Skeletal muscle satellite cell (primary cell): ENCODE data around the gene NKX2-2. TPM values are rescaled to one million over a fixed set of nuclear protein-coding genes. Genes with fewer than 3 reads are reported as not detected.
A peak's percentile ranks its signal among the peaks of the same experiment; 100 is the strongest.

ENCODE experiments used
- H3K27me3 ChIP-seq: 2 replicates; pipeline ENCODE4 v1.7.0; 2013; ENCODE audit warnings: low read length; ENCODE audit not compliant: control insufficient read depth, insufficient read depth
- H3K36me3 ChIP-seq: 2 replicates; pipeline ENCODE4 v1.7.0; 2013; ENCODE audit warnings: mild to moderate bottlenecking, control low read depth, low read length; ENCODE audit not compliant: insufficient read depth
- H3K4me1 ChIP-seq: 2 replicates; pipeline ENCODE4 v1.7.0; 2013; ENCODE audit warnings: low read length; ENCODE audit not compliant: control insufficient read depth, insufficient read depth
- H3K4me2 ChIP-seq: 2 replicates; pipeline ENCODE4 v1.7.0; 2013; ENCODE audit warnings: mild to moderate bottlenecking, low read length
- H3K4me3 ChIP-seq: 2 replicates; pipeline ENCODE4 v1.7.0; 2013; ENCODE audit warnings: low read length
- H3K9ac ChIP-seq: 2 replicates; pipeline ENCODE4 v1.7.0; 2013; ENCODE audit warnings: mild to moderate bottlenecking, low read depth, low read length, moderate library complexity
- H3K9me3 ChIP-seq: replicated peaks from 2 replicates; pipeline ENCODE4 v1.7.0; 2013; ENCODE audit warnings: mild to moderate bottlenecking, control low read depth, low read length
- total RNA-seq: library from RNA; depleted of rRNA; stranded (reverse); fragments of >200 nt; gene quantifications from 2 replicates; pipeline ENCODE4 v1.2.3, GENCODE V29; 2012; rRNA removed

The NKX2-2 gene
- 0.22 and 0.51 TPM in 2 replicates for total RNA-seq

DNA sequence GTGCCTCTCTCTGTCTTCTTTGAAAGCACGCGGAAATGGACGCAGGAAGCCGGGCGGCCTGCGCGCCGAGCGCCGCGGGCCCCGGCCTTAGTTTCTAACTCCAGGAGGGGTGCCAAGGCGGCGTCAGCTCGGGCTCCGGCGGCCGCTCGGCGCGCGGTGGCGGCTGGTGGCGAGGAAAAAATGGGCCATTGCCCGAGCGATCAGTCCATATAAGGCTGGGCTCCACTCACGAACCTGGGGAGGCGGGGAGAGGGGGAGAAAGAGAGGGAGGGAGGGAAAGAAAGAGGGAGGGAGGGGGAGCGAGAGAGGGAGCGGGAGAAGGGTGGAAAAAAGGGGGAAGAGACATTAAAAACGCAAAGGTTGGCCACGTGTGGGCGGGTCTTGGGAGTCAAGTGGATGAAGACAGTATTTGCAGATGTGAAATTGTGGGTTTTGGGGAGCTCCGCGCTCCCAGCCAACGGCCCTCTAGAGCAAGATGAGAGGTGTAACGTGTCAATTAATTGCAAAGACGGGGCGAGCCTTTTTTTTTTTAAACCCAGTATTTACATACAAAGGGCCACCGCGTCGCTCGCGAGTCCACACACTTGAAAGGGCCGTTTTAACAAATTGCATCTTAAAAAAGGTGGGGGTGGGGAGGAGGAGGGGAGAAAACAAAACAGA, at the start of gene NKX2-2:
Gene NKX2-2, minus strand, starts transcription at position 184 of the 660 bp plus-strand sequence. CDS start 395 bp downstream, outside the sequence.
- Histone ChIP-seq H3K4me3 (peak within 1 kb of the TSS; percentile 24), H3K4me2 (peak within 1 kb of the TSS; percentile 72), H3K9ac (no peak within 1 kb of the TSS), H3K4me1 (peaks cover 29% of the 10 kb centered on the region), H3K27me3 (peaks cover 90% of the 10 kb centered on the region), H3K36me3 (no peaks in the 10 kb centered on the region), H3K9me3 (no peaks in the 10 kb centered on the region)

DNA sequence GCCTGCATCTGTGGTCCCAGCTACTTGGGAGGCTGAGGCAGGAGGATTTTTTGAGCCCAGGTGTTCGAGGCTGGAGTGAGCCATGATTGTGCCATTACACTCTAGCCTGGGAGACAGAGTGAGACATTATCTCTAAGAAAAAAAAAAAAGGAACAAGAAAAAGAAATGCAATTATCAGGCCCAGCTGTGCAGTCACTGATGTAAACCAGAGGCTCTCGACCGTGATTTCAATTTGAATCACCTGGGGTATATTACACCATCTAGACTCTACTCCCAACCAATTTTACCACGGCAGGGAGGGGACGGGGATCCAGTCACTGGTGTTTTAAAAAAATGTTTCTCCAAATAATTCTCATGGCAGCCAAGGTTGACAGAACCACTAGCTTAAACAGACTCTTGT, 48.8 kb upstream of the NKX2-2 start:
- Histone ChIP-seq H3K4me3 (no peak overlapping the region), H3K4me2 (no peak overlapping the region), H3K36me3 (no peaks in the 10 kb centered on the region), H3K9me3 (no peaks in the 10 kb centered on the region), H3K4me1 (no peaks in the 10 kb centered on the region), H3K9ac (no peak overlapping the region), H3K27me3 (no peaks in the 10 kb centered on the region)

GRCh38 chr20:21559305-21559704, 45.4 kb upstream of the NKX2-2 start:
- Histone ChIP-seq H3K4me2 (no peak overlapping the region), H3K9ac (no peak overlapping the region), H3K36me3 (no peaks in the 10 kb centered on the region), H3K4me3 (no peak overlapping the region), H3K9me3 (no peaks in the 10 kb centered on the region), H3K27me3 (no peaks in the 10 kb centered on the region), H3K4me1 (no peaks in the 10 kb centered on the region)

GRCh38 chr20:21557241-21558020, 43.6 kb upstream of the NKX2-2 start:
- Histone ChIP-seq H3K36me3 (no peaks in the 10 kb centered on the region), H3K4me3 (no peak overlapping the region), H3K27me3 (no peaks in the 10 kb centered on the region), H3K9me3 (no peaks in the 10 kb centered on the region), H3K4me2 (no peak overlapping the region), H3K4me1 (no peaks in the 10 kb centered on the region), H3K9ac (no peak overlapping the region)

- no peaks in the 10 kb centered on the region for H3K27me3 ChIP-seq
Observed at GRCh38 chr20:21556398-21556797, 42.5 kb upstream of the NKX2-2 start.

DNA sequence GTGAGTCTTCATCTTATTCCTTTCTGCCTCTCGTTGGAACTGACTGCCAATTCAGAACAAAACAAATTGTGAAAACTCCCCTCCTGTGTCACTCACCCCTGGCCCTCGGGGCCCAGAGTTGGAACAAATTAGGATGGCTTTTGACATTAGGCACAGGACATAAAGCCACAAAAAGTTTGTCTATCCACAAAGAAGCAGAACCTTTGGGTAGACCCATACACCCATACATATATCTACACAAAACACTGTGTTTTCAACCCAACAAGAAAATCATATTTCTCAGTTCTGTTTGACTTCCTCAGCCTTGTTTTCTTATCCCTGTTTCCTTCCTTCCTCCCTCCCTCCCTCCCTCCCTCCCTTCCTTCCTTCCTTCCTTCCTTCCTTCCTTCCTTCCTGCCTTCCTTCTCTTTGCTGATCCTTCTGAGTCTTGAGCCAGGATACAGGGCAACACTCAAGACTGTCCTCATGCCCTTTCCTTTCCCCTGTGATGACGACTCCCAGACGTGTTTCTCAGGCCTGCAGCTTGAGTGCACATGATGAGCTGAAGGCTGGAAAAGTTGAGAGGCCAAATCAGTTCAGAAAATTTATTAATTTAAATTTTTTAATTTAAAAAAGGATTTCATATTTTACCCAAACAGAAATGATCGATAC, 41.7 kb upstream of the NKX2-2 start:
- Histone ChIP-seq H3K36me3 (no peaks in the 10 kb centered on the region), H3K4me2 (no peak overlapping the region), H3K27me3 (no peaks in the 10 kb centered on the region), H3K4me1 (no peaks in the 10 kb centered on the region), H3K9me3 (no peaks in the 10 kb centered on the region), H3K9ac (no peak overlapping the region), H3K4me3 (no peak overlapping the region)

More at GRCh38 chr20:21556398-21556797, 42.5 kb upstream of the NKX2-2 start:
- Histone ChIP-seq H3K4me2 (no peak overlapping the region), H3K9me3 (no peaks in the 10 kb centered on the region), H3K4me1 (no peaks in the 10 kb centered on the region), H3K36me3 (no peaks in the 10 kb centered on the region), H3K4me3 (no peak overlapping the region), H3K9ac (no peak overlapping the region)

- no peaks in the 10 kb centered on the region for H3K9me3 ChIP-seq
- no peak overlapping the region for H3K4me2 ChIP-seq
- no peaks in the 10 kb centered on the region for H3K4me1 ChIP-seq
- H3K9ac ChIP-seq, result no peak overlapping the region
- H3K36me3 ChIP-seq, result no peaks in the 10 kb centered on the region
- H3K27me3 ChIP-seq, result no peaks in the 10 kb centered on the region
- no peak overlapping the region for H3K4me3 ChIP-seq
Observed at GRCh38 chr20:21554985-21555384, 41.1 kb upstream of the NKX2-2 start.

DNA sequence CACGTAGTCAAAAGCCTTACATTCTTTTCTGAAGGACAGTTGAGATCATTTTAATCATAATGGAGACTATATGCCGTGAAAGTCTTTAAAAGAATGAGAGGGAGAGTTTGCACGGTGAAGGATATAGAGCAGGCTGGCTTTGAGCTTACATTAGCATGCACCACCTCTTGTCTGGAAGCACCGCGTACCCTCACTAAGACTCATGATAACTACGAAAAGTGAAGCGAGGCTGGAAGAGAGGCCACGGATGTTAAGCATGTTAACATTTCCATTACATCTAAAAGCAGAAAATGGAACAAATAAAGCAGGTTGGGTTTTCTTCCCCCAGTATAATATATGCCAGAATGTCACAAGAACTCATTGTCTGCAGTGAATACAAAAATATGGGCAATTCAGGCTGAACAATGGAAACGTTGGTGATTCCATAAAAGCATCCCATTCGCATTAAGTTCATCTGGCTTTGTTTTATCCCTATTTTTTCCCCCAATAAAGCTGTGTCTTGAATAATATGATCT, 40.6 kb upstream of the NKX2-2 start:
- H3K4me1 ChIP-seq, result no peaks in the 10 kb centered on the region
- H3K9me3 ChIP-seq, result no peaks in the 10 kb centered on the region
- no peaks in the 10 kb centered on the region for H3K36me3 ChIP-seq
- H3K27me3 ChIP-seq, result no peaks in the 10 kb centered on the region
- no peak overlapping the region for H3K4me3 ChIP-seq
- H3K4me2 ChIP-seq, result no peak overlapping the region
- no peak overlapping the region for H3K9ac ChIP-seq

DNA sequence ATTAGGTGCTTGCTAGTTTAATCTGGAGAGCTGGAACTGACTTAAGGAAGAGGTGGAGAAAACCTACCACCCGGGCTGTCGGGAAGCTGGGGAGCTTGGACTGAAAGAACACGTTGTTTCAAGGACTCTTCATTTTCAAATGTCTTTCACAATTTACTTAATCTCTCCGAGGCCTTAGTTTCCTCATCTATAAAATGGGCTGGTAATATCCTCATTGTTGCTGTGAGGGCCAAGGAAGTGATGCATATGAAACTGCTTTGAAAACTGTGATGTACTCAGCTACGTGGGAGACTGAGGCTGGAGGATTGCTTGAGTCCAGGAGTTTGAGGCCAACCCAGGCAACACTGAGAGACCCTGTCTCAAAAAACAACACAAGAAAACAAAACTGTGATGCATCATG, 36.7 kb upstream of the NKX2-2 start:
- H3K9me3 ChIP-seq, result no peaks in the 10 kb centered on the region
- H3K4me3 ChIP-seq, result no peak overlapping the region
- H3K9ac ChIP-seq, result no peak overlapping the region
- no peaks in the 10 kb centered on the region for H3K27me3 ChIP-seq
- H3K4me1 ChIP-seq, result no peaks in the 10 kb centered on the region
- H3K4me2 ChIP-seq, result no peak overlapping the region
- H3K36me3 ChIP-seq, result no peaks in the 10 kb centered on the region

DNA sequence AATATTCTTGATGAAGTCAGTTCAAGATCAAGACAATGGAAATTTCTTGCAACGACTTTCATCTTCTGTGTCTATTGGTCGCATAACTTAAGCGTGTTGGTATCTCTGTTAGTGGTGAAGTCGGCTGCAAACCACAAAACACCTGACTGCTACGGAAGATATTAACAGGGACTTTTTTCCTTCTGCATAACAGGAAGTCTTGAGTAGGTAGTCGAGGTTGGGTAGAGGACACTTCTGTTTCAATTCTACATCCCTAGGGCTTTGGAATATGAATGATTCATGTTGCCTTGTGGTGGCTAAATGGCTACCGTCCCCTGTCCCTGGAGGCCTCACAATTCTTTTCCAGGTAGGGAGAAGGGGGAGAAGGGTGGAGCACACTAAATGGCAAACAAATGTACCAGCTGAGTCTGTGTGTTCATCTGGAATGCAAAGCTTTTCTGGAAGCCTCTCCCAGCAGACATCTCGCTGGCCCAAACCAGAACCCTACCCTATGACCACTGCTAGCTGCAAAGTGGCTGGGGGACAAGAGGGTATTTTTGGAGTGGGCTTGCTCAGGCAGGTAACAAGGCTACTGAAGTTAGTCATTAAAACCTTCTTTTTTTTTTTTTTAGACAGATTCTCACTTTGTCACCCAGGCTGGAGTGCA, 34.6 kb upstream of the NKX2-2 start:
- Histone ChIP-seq H3K27me3 (no peaks in the 10 kb centered on the region), H3K9me3 (no peaks in the 10 kb centered on the region), H3K4me2 (no peak overlapping the region), H3K4me1 (no peaks in the 10 kb centered on the region), H3K36me3 (no peaks in the 10 kb centered on the region), H3K9ac (no peak overlapping the region), H3K4me3 (no peak overlapping the region)

GRCh38 chr20:21546355-21546754, 32.5 kb upstream of the NKX2-2 start:
- H3K9me3 ChIP-seq, result no peaks in the 10 kb centered on the region
- no peak overlapping the region for H3K9ac ChIP-seq
- H3K4me3 ChIP-seq, result no peak overlapping the region
- no peak overlapping the region for H3K4me2 ChIP-seq
- H3K27me3 ChIP-seq, result no peaks in the 10 kb centered on the region
- H3K36me3 ChIP-seq, result no peaks in the 10 kb centered on the region
- H3K4me1 ChIP-seq, result no peaks in the 10 kb centered on the region
